Activated T-cell treated with anti-CD3 and anti-CD28 coated beads, Interleukin-2, amount 50 U/mL, for 4 hours (primary cell): ENCODE measurements around the gene ALDOC. TPM values are rescaled to one million over a fixed set of nuclear protein-coding genes. Genes with fewer than 3 reads are reported as not detected.

Experiments
- ATAC-seq, 2 donors: fragments of 200-7000 bp; cut with Tn5 transposase; one replicate each; pipeline ENCODE4 v1.10.0; 2021
- DNase-seq: peaks from one replicate; pipeline ENCODE4 v3.0.0-alpha.2; 2020
- H3K27me3 Mint-ChIP-seq: one replicate; pipeline ENCODE4 v1.8.0; 2021; ENCODE audit warnings: low read depth, mixed read lengths
- H3K36me3 Mint-ChIP-seq: one replicate; pipeline ENCODE4 v1.8.0; 2022; ENCODE audit warnings: mixed read lengths; ENCODE audit not compliant: insufficient read depth
- H3K4me1 Mint-ChIP-seq: one replicate; pipeline ENCODE4 v1.8.0; 2021; ENCODE audit warnings: low read depth, mixed read lengths
- H3K4me3 Mint-ChIP-seq: one replicate; pipeline ENCODE4 v1.8.0; 2021; ENCODE audit warnings: mild to moderate bottlenecking, moderate library complexity, mixed read lengths
- H3K9me3 Mint-ChIP-seq: one replicate; pipeline ENCODE4 v1.8.0; 2021; ENCODE audit warnings: mixed read lengths
- total RNA-seq, 3 donors: library from RNA; stranded (reverse); gene quantifications; one replicate each; pipeline ENCODE4 v1.2.1, GENCODE V29; 2021

ALDOC gene
- total RNA-seq, 3 donors from 2014 or later, result 12.4 to 18.4 (median 16.5) TPM

DNA sequence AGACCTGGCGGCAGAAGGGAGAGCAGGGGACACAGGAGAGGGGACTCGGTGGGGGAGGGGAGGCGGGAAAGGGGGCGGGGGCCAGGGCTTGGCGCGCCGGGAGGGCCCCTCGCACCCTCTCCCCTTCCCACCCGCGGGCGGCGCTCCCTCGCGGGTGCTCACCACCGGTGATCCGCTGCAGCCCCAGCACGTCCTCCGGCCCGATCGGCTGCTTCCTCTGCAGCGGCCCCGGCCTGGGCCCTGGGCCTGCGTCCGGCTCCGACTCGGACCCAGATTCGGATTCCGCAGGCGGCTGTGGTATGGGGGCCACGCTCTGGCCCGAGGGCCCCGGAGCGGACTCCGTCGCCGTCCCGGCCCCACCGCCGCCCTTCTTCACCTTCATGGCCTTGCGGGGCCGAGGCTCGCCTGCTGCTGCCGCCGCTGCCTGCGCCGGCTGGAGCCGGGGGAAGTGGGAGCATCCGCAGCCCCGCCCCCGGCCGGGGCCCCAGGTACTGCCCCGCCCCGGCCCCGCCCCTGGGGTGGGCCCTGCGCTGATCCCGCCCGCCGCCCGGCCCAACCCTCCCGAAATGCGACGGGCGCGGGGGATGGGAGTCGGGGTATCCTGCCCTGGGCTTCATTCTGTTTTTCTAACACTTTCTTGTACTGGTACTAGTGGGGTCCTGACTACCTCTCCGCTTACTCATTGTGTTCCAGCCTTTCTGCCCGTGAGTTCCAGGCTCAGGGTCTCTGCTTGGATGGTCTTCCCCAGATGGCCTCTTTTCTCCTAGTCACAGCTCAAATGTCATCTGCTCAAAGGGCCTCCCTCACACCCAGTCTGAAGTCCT lies 24.3 kb downstream of the ALDOC start, which contains the start of gene UNC119:
TSS of gene UNC119 (minus strand) at position 449 of the 824 bp plus-strand sequence. CDS start at position 382, 67 bp downstream.
- Mint-ChIP-seq H3K9me3 (no peaks in the 10 kb centered on the region), H3K4me3 (peak within 1 kb of the TSS; percentile 91), H3K36me3 (peaks cover 31% of the 10 kb centered on the region), H3K27me3 (no peaks in the 10 kb centered on the region), H3K4me1 (peaks cover 52% of the 10 kb centered on the region)
- ATAC-seq (peak; percentile 90 to 91), DNase-seq (peak; percentile 74)

DNA sequence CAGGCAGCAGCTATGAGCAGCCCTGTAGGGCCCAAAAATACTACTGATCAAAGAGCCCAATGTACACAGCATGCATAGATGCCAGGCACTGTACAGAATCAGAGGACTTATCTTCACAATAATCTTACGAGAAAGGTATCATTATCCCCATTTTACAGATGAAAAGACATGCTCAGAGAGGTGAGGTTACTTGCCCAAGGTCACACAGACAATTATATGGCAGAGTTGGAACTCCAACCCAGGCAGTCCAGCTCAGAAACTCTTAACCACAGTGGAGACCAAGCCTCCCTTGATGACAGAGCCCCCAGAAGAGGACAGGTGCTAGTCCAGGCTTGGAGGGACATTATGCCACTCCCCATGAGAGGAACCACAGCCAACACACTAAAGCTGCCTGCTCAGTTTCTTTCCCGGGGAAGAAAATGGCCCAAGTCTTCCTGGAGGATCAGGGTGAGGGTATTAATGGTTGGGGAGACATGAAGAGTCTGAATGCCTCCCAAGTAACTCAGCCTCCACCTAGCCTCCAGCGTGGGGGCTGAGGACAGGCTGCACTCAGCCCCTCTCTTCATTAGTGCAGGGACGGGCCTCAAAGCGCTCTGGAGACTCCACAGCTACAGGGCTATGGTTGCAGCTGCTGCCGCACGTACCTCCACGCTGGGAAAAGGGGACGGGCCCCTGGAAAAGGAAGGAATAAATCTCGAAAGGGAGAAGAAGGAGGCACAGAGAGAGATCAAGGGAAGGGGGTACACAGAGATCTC lies 25.1 kb downstream of the ALDOC start:
- Mint-ChIP-seq H3K4me1 (peaks cover 53% of the 10 kb centered on the region), H3K9me3 (no peaks in the 10 kb centered on the region), H3K36me3 (peaks cover 24% of the 10 kb centered on the region), H3K4me3 (peak overlapping the region; percentile 91), H3K27me3 (no peaks in the 10 kb centered on the region)
- no peak for ATAC-seq
- no peak for DNase-seq

DNA sequence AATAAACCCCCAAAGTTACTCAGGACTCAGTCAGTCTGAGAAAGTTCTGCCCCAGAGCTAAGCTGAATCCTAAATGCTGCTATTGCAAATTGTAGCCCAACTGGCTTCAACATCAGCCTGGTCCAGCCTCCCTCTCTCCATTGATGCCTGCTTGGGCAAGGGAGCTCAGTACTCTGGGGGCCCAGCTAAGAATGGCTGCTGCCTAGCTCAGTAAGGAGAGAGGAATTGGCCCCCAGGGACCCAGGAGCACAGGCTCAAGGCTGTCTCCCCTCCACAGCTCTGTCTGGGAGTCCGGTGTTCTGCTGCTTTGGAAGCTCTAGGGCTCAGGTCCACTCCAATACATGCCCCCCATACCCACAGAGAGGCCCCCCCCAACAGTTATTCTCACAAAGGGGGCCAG lies 25.8 kb downstream of the ALDOC start:
- no peak for ATAC-seq
- DNase-seq, result no peak

DNA sequence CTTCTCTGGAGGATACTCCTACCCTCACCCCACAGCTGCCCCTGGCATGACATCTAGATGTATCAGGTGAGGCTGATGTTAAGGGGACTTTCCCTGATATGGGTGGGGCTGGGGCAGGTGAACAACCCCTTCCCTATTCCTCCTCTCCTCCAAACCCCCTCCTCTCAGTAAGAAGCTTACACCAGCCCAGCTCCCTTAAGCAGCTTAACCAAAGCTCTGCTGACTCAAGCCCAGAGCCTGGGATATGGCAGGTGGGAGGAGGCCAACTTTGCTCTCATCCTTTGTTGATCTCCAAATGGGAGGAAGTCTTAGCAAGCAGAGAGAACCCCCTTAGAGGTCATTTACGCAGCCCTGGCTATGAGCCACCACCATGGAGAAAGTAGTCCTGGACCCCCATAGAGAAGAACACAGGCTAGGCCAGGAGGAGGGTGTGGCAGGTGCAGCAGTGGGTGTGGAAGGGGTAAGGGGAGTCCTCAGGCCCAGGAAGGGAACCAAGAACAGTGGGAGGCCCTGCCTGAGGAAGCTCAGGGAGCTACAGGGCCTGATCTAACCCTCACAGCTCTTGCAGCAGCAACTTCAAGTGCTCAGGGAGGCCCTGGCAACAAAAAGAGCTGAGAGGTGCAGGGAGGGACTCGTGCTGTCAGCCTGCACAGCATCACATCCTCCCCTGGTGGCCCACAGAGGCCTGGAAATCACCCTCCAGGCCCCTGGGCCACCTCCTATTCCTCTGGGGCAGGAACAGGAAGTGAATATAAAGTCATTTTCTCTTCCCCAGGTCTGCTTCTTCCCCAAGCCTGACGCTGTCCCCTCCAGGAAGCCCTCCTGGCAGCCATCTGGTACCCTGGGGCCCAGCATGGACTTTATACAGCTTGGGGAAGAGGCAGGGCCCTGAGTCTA lies 27.2 kb downstream of the ALDOC start:
- Mint-ChIP-seq H3K9me3 (no peaks in the 10 kb centered on the region), H3K36me3 (peaks cover 12% of the 10 kb centered on the region), H3K4me3 (peak overlapping the region; percentile 31), H3K4me1 (peaks cover 53% of the 10 kb centered on the region), H3K27me3 (no peaks in the 10 kb centered on the region)
- peak; percentile 53 to 58 for ATAC-seq
- peak; percentile 28 for DNase-seq

More for the DNA sequence above, 25.8 kb downstream of the ALDOC start:
- Mint-ChIP-seq H3K27me3 (no peaks in the 10 kb centered on the region), H3K4me3 (peak overlapping the region; percentile 91), H3K9me3 (no peaks in the 10 kb centered on the region), H3K36me3 (peaks cover 18% of the 10 kb centered on the region), H3K4me1 (peaks cover 53% of the 10 kb centered on the region)

DNA sequence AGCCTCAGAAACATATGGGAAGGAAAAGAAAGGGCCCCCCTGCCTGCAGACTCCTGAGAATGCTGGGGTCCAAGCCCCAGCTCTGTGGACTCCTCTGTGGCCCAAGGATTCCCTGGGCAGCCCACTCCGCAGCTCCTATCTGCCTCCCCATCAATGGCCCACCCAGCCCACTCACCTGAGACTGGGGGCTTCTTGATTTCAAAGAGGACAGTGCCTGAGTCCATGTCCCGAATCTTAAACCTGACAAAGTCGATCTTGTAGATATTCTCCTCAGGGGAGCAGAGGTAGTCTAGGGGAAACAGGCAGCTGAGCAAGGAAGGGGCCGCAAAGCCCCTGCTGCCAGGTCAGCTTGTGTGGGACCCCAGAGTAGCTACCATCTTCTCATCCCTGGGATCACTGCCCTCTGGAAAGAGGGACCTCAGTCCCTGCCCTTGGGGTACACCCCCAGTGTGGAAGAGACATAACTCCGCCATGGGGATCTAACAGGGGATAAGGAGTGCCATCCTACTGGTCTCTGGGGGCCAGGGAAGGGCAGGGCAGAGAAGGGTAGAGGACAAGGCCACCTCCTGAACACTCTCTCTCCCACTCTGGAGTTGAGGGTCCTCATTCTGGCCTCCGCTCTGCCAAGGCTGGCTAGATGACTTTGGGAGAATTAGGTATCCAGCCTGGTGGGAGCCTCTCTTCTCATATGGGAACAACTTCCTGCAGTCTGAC lies 28.1 kb downstream of the ALDOC start:
- Mint-ChIP-seq H3K9me3 (no peaks in the 10 kb centered on the region), H3K4me1 (peaks cover 53% of the 10 kb centered on the region), H3K4me3 (no peak overlapping the region), H3K27me3 (no peaks in the 10 kb centered on the region), H3K36me3 (peaks cover 5% of the 10 kb centered on the region)
- ATAC-seq (no peak), DNase-seq (no peak)

DNA sequence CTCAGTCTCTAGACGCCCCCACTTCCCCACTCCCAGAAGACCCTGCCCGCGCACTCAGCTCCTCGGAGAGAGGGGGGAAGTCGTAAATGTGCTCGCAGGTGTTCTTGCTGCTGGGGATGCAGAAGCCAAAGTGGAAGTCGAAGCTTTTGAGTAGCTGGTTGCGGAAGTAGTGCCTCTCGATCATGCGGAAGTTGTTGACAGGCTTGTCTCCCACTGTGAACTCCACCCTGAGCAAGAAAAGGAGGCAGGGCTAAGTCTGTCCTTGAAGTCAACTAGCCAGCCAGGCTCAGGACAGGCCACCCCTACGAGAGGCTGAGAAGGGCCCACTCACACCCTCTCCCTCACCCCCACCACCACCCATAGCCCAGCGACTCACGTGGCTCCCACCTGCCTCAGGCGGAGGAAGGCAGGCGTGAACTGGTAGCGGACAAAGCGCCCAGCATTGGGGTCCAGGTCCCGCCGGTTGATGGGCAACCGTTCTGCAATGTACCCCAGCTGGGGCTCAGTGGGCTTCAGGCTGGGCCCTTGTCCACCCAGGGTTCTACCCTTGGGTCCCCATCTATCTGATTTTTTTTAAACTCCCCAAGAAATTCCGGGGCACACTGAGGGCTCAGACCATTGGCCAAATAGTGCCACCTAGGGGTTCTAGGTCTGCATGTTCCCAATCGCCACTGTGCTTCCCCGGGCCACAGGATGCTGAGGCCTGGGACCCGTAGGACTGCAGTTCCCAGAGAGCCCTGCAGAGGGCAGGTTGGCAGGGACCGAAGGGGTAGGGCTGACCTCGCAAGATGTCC lies 28.9 kb downstream of the ALDOC start:
- DNase-seq (peak; percentile 49), ATAC-seq (peak; percentile 24 to 33)
- Mint-ChIP-seq H3K4me1 (peaks cover 48% of the 10 kb centered on the region), H3K4me3 (no peak overlapping the region), H3K27me3 (no peaks in the 10 kb centered on the region), H3K9me3 (no peaks in the 10 kb centered on the region), H3K36me3 (no peaks in the 10 kb centered on the region)

DNA sequence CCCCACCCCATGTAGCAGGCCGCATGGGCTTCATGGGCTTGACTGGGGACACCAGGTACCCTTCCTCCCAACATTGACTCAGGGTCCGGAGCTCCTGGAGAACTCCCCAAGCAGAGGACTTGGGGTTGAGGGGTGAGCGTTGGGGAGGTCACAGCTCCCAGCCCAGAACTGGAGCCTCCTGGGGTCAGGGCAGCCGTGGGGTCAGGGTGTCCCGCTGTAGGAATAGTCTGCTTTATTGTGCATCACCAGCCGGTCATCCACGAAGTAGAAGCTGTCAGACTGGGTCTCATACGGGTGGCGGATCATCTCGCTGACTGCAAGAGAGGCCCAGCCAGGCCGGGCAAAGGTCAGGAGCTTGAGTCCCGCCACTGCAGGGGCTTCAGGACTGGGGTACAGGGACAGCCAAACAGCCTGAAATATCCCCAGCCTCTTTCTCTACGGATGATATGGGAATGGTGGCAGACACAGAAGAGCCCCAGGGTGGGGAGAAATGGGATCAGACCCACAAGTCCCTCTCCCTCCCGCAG lies 29.5 kb downstream of the ALDOC start:
- ATAC-seq (no peak), DNase-seq (no peak)
- Mint-ChIP-seq H3K9me3 (no peaks in the 10 kb centered on the region), H3K4me3 (no peak overlapping the region), H3K36me3 (no peaks in the 10 kb centered on the region), H3K4me1 (peaks cover 45% of the 10 kb centered on the region), H3K27me3 (no peaks in the 10 kb centered on the region)

DNA sequence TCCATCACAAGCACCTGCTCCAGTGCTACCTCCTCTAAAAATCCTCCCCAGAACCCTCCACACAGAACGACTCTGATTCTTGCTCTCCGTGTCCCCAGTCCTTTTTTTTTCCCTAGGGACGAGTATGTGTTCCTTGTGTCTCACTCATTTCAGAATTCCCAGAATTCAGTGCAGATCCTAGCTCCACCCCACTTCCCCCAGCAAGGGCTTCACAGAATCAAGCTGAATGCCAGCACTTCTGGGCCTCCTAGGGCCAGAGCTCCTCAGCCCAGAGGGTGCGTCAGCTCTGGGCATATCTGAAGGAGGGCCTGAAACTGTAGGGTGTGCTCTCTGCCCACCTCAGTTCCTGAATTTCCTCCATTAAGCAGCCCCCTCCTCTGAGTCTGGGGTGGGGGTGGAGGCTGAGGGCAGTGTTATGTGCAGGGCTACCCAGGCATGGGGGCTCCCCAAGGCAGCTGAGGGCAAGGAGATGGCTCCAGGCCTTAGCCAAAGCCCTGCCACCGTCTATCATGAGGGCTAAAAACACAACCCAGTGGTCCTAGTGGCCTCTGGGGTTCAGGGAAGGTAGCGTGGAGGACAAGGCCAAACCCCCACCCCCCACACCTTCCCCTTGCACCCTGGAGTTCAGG lies 30.8 kb downstream of the ALDOC start:
- no peak overlapping the region for H3K4me3 Mint-ChIP-seq
- peaks cover 35% of the 10 kb centered on the region for H3K4me1 Mint-ChIP-seq
- no peaks in the 10 kb centered on the region for H3K36me3 Mint-ChIP-seq

DNA sequence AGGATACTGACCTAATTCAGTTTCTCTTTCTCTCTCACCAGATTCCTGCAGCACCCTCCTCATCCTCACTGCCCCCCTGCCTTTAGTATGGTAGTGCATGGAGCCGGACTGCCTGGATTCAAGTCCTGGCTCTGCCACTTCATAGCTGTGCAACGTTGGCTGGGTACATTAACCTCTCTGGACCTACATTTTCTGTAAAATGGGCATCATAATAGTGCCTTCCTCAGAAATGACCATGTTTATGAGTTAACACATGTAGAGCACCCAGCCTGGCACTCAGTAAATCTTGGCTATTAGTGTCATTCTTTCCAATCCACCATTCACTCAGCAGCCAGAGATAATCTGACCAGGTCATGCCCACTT lies 31.6 kb downstream of the ALDOC start:
- ATAC-seq, result no peak
- H3K9me3 Mint-ChIP-seq, result no peaks in the 10 kb centered on the region
- peaks cover 27% of the 10 kb centered on the region for H3K4me1 Mint-ChIP-seq
- no peaks in the 10 kb centered on the region for H3K27me3 Mint-ChIP-seq
- H3K36me3 Mint-ChIP-seq, result no peaks in the 10 kb centered on the region
- no peak overlapping the region for H3K4me3 Mint-ChIP-seq
- DNase-seq, result no peak

More for the DNA sequence above, 30.8 kb downstream of the ALDOC start:
- DNase-seq (no peak), ATAC-seq (no peak)
- Mint-ChIP-seq H3K9me3 (no peaks in the 10 kb centered on the region), H3K27me3 (no peaks in the 10 kb centered on the region)

DNA sequence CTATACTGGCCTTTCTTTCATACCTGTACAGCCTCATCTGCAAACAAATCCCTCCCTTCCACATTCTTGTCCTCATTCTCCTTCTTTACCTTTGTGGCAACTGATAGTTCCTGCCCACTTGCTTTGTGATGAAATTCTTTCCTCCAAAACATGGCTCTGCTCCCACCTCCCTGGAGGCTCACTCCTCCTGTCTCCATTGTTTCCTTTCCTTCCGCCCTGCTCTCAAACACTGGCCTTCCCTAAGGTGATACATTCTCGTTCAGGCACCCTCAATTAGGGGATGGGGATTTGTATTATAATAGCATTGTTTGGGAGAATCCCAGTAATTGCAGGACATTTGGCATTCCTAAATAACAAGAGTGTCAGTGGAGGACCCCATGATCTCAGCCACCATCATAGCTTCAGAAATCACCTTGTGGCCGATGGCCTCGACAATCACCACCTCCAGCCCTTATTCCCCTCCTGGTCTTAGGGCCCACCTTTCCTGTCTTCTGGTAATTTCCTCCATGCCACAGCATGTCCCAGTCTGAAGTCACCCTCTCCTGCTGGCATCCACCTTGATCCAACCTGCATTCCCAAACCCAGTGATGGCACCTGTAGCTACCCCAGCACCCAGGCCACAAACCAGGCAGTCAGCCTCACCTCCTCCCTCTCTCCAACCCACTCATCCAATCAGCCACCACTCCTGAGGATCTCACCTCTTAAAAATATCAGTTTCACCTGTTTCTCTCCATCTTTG lies 32.1 kb downstream of the ALDOC start:
- Mint-ChIP-seq H3K36me3 (no peaks in the 10 kb centered on the region), H3K9me3 (no peaks in the 10 kb centered on the region), H3K4me3 (no peak overlapping the region), H3K4me1 (peaks cover 21% of the 10 kb centered on the region), H3K27me3 (no peaks in the 10 kb centered on the region)
- no peak for ATAC-seq
- DNase-seq, result no peak

DNA sequence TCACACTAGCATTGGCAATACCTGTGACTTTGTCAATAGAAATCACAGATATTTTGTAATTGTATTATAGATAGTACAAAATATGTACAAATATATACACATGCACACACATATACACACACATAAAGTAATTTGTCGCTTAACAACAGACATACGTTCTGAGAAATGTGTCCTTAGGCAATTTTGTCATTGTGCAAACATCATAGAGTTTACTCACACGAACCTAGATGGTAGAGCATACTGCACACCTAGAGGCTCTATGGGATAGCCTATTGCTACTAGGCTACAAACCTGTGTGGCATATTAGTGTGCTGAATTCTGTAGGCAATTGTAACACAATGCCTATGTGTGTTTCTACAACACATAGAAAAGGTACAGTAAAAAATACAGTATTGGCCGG lies 35.3 kb downstream of the ALDOC start:
- Mint-ChIP-seq H3K27me3 (peaks cover 1% of the 10 kb centered on the region), H3K9me3 (no peaks in the 10 kb centered on the region), H3K4me1 (no peaks in the 10 kb centered on the region), H3K36me3 (no peaks in the 10 kb centered on the region), H3K4me3 (no peak overlapping the region)
- DNase-seq, result no peak
- ATAC-seq, result no peak

DNA sequence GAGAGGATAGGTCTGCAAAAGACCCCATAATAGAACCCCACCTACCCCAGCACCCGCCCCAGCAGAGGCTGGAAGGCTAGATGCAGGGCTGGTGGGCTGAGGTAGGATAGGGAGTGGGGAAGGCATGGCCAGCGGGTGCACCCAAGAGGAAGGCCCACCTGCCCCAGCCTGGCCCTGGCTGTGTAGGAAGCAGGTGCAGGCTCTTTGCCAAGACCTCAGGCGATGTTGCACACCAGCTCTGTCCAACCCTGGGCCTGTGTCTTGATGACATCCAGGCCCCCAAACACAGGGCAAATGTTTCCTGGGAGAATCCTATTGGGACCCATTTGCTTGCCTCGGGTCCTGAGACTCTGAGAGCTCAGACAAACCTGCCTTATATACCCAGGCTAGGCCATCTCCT lies 36.5 kb downstream of the ALDOC start:
- H3K4me1 Mint-ChIP-seq, result no peaks in the 10 kb centered on the region
- DNase-seq (no peak), ATAC-seq (peak in 1 of 2 donors; percentile 22)
- H3K27me3 Mint-ChIP-seq, result peaks cover 1% of the 10 kb centered on the region
- H3K36me3 Mint-ChIP-seq, result no peaks in the 10 kb centered on the region
- H3K9me3 Mint-ChIP-seq, result no peaks in the 10 kb centered on the region
- H3K4me3 Mint-ChIP-seq, result no peak overlapping the region
